Measurements from ENCODE around the gene MELK.

- TF ChIP-seq POLR2A (IDR thresholded peaks at IDR 0.05; ENCODE audit: insufficient read depth in 1 of 2, low read depth in 2 of 2, low read length in 2 of 2) (no peak), PTBP1 (IDR thresholded peaks at IDR 0.05; ENCODE audit: low read depth, low read length, poor library complexity, severe bottlenecking) (no peak), POLR2AphosphoS5 (IDR thresholded peaks at IDR 0.05; ENCODE audit: low read depth, low read length) (no peak), RARA (CRISPR knock-in tag; IDR thresholded peaks at IDR 0.05) (no peak), CHD4 (IDR thresholded peaks at IDR 0.05; ENCODE audit: borderline replicate concordance, low read length) (no peak), CTCF (CRISPR knock-in tag; IDR thresholded peaks at IDR 0.05) (no peak), LRRFIP1 (CRISPR knock-in tag; conservative IDR thresholded peaks at IDR 0.05) (no peak), STAT5B (CRISPR knock-in tag; IDR thresholded peaks at IDR 0.05) (no peak), ZBTB26 (CRISPR knock-in tag; IDR thresholded peaks at IDR 0.05; ENCODE audit: borderline replicate concordance) (no peak), HNRNPL (IDR thresholded peaks at IDR 0.05; ENCODE audit: low read depth, low read length) (no peak), ZNF790 (CRISPR knock-in tag; IDR thresholded peaks at IDR 0.05; ENCODE audit: borderline replicate concordance) (no peak), ZNF343 (CRISPR knock-in tag; IDR thresholded peaks at IDR 0.05) (no peak)
Measured at GRCh38 chr9:36625006-36625615, 52.4 kb downstream of the MELK start.
